Liver (tissue), 3 donors: ENCODE data around the gene STK40.

Experiments
- EGR1 ChIP-seq, 2 donors: IDR thresholded peaks; 2 replicates each; pipeline ENCODE4 v1.6.1; 2016 to 2018; ENCODE audit warnings: antibody characterized with exemption in 2 of 2, low read depth in 2 of 2
- FOXA1 ChIP-seq: IDR thresholded peaks from 2 replicates; pipeline ENCODE4 v1.6.1; 2016; ENCODE audit warnings: antibody characterized with exemption
- FOXA2 ChIP-seq: IDR thresholded peaks from 2 replicates; pipeline ENCODE4 v1.6.1; 2016; ENCODE audit warnings: antibody characterized with exemption
- GABPA ChIP-seq, 2 donors: IDR thresholded peaks in 1 of 2; conservative IDR thresholded peaks in 1 of 2; 2 replicates each; pipeline ENCODE4 v1.6.1; 2016; ENCODE audit warnings: antibody characterized with exemption in 2 of 2, mild to moderate bottlenecking in 1 of 2, moderate library complexity in 1 of 2
- JUND ChIP-seq, 2 donors: IDR thresholded peaks; 2 replicates each; pipeline ENCODE4 v1.6.1; 2016; ENCODE audit warnings: antibody characterized with exemption in 2 of 2
- RAD21 ChIP-seq, 2 donors: IDR thresholded peaks; 2 replicates each; pipeline ENCODE4 v1.6.1; 2016; ENCODE audit warnings: antibody characterized with exemption in 2 of 2, mild to moderate bottlenecking in 2 of 2
- SP1 ChIP-seq: IDR thresholded peaks from 2 replicates; pipeline ENCODE4 v1.6.1; 2018; ENCODE audit warnings: antibody characterized with exemption, mild to moderate bottlenecking
- TAF1 ChIP-seq: conservative IDR thresholded peaks from 2 replicates; pipeline ENCODE4 v1.6.1; 2016; ENCODE audit warnings: antibody characterized with exemption, mild to moderate bottlenecking
- TF ChIP-seq, protein P1 (sequence below): fragments of 150-350 bp; IDR thresholded peaks from 2 replicates; pipeline ENCODE4 v1.5.1; 2017; ENCODE audit warnings: improper control_type of control experiment, low read depth, low read length; ENCODE audit not compliant: missing input control
- TF ChIP-seq, protein P2 (sequence below): IDR thresholded peaks from 2 replicates; pipeline ENCODE4 v1.6.1; 2016; ENCODE audit warnings: antibody characterized with exemption
- TF ChIP-seq, protein P3 (sequence below): IDR thresholded peaks from 2 replicates; pipeline ENCODE4 v1.6.1; 2016; ENCODE audit warnings: antibody characterized with exemption
- donor health status: healthy.
- donor health status: healthy.

DNA sequence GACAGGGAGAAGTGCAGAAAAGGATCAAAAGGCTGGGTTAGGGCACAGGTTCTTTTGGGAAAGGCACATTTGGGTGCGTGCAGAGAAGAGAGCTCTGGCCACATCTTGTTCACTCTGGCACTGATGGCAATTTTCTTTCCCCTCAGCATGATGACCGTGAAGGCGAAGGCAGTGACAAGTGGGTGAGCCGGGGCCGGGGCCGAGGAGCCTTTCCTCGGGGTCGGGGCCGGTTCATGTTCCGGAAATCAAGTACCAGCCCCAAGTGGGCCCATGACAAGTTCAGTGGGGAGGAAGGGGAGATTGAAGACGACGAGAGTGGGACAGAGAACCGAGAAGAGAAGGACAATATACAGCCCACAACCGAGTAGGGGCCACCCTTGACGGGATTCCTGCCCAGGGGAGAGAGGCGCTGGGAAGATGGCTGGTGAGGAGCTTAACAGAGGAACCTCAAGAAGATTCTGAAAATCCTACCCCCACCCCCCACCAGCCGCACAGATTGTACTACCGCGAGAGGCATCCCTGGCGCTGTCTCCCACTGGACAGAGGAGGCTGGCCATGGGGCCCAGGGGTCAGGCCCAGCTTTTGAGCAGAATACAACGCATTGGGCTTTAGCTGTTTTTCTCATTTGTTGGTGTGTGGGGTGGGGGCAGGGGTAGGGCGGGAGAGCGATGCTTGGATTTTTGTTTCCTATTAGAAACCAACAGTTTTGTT lies 81.9 kb downstream of the STK40 start:
- TF ChIP-seq, protein P1, sequence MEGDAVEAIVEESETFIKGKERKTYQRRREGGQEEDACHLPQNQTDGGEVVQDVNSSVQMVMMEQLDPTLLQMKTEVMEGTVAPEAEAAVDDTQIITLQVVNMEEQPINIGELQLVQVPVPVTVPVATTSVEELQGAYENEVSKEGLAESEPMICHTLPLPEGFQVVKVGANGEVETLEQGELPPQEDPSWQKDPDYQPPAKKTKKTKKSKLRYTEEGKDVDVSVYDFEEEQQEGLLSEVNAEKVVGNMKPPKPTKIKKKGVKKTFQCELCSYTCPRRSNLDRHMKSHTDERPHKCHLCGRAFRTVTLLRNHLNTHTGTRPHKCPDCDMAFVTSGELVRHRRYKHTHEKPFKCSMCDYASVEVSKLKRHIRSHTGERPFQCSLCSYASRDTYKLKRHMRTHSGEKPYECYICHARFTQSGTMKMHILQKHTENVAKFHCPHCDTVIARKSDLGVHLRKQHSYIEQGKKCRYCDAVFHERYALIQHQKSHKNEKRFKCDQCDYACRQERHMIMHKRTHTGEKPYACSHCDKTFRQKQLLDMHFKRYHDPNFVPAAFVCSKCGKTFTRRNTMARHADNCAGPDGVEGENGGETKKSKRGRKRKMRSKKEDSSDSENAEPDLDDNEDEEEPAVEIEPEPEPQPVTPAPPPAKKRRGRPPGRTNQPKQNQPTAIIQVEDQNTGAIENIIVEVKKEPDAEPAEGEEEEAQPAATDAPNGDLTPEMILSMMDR = no peak
- TF ChIP-seq TAF1 (no peak), RAD21 (IDR thresholded peaks at IDR 0.05) (no peak), JUND (IDR thresholded peaks at IDR 0.05) (no peak), GABPA (IDR thresholded peaks at IDR 0.05 in 1 of 2, conservative IDR thresholded peaks at IDR 0.05 in 1 of 2) (no peak), SP1 (no peak), FOXA1 (no peak), EGR1 (IDR thresholded peaks at IDR 0.05; ENCODE audit: low read depth in 2 of 2) (no peak), FOXA2 (no peak)
- TF ChIP-seq, protein P2, sequence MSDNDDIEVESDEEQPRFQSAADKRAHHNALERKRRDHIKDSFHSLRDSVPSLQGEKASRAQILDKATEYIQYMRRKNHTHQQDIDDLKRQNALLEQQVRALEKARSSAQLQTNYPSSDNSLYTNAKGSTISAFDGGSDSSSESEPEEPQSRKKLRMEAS = no peak
- TF ChIP-seq, protein P3, sequence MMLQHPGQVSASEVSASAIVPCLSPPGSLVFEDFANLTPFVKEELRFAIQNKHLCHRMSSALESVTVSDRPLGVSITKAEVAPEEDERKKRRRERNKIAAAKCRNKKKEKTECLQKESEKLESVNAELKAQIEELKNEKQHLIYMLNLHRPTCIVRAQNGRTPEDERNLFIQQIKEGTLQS = no peak
